CD4-positive, alpha-beta T cell (primary cell): ENCODE results near the gene GNAQ. TPM values are rescaled to one million over a fixed set of nuclear protein-coding genes. Genes with fewer than 3 reads are reported as not detected.

Source experiments
- ATAC-seq: fragments of 200-7000 bp; cut with Tn5 transposase; one replicate; pipeline ENCODE4 v1.10.0; 2022; ENCODE audit warnings: mild to moderate bottlenecking; ENCODE audit not compliant: poor library complexity
- CTCF ChIA-PET: fragments of 350-600 bp; sonication (Branson Sonifier 250); formaldehyde crosslinking; loops from one replicate; lab custom pipeline; 2021; ENCODE audit warnings: antibody characterized with exemption, inconsistent platforms; lab: Charles Lee
- POLR2A ChIA-PET: fragments of 350-600 bp; sonication (Branson Sonifier 250); formaldehyde crosslinking; loops from one replicate; lab custom pipeline; 2021; ENCODE audit warnings: antibody characterized with exemption, inconsistent platforms; lab: Charles Lee
- DNase-seq, 14 experiments: peaks; one replicate each; pipeline ENCODE4 v3.0.0-alpha.2; 2013 to 2020; ENCODE audit warnings: mixed read lengths in 2 of 14
- H3K27ac ChIP-seq, 2 donors: one replicate each; pipeline versions ENCODE4 v1.5.1 to v1.7.0; 2013; ENCODE audit warnings: low read length in 2 of 2, low read depth in 1 of 2, mild to moderate bottlenecking in 1 of 2
- H3K27me3 ChIP-seq, 2 experiments: 1 replicate in 1 of 2; 2 replicates in 1 of 2; pipeline versions ENCODE4 v1.6.1 to v1.7.0; 2013; ENCODE audit warnings: low read length in 2 of 2, control low read depth in 1 of 2, mild to moderate bottlenecking in 1 of 2, moderate library complexity in 1 of 2; ENCODE audit not compliant: insufficient read depth in 2 of 2, control insufficient read depth in 1 of 2
- H3K36me3 ChIP-seq: one replicate; pipeline ENCODE4 v1.6.1; 2013; ENCODE audit warnings: low read length, control low read depth; ENCODE audit not compliant: insufficient read depth
- H3K4me1 ChIP-seq: one replicate; pipeline ENCODE4 v1.6.1; 2013; ENCODE audit warnings: low read length, control low read depth; ENCODE audit not compliant: insufficient read depth
- H3K4me3 ChIP-seq: one replicate; pipeline ENCODE4 v1.5.1; 2013; ENCODE audit warnings: mild to moderate bottlenecking, low read length, moderate library complexity
- H3K9me3 ChIP-seq, 2 experiments: 1 replicate in 1 of 2; 2 replicates in 1 of 2; pipeline versions ENCODE4 v1.6.1 to v1.7.0; 2013; ENCODE audit warnings: low read length in 2 of 2, mild to moderate bottlenecking in 2 of 2, control low read depth in 1 of 2, moderate library complexity in 1 of 2; ENCODE audit not compliant: control insufficient read depth in 1 of 2, insufficient read depth in 1 of 2
- H3K27ac Mint-ChIP-seq: one replicate; pipeline ENCODE4 v1.8.0; 2020; ENCODE audit warnings: mixed read lengths
- H3K27me3 Mint-ChIP-seq: one replicate; pipeline ENCODE4 v1.8.0; 2021; ENCODE audit warnings: mixed read lengths
- H3K36me3 Mint-ChIP-seq: one replicate; pipeline ENCODE4 v1.8.0; 2021; ENCODE audit warnings: low read depth, mixed read lengths
- H3K4me1 Mint-ChIP-seq: one replicate; pipeline ENCODE4 v1.8.0; 2021; ENCODE audit warnings: low read depth, mixed read lengths
- H3K4me3 Mint-ChIP-seq: one replicate; pipeline ENCODE4 v1.8.0; 2020; ENCODE audit warnings: mild to moderate bottlenecking, mixed read lengths
- H3K9me3 Mint-ChIP-seq: one replicate; pipeline ENCODE4 v1.8.0; 2020; ENCODE audit warnings: mixed read lengths
- intact Hi-C, 2 experiments: fragments of 100-400 bp; cut with DNase I in 1 of 2; cut with micrococcal nuclease in 1 of 2; formaldehyde crosslinking; loops; one replicate each; pipeline versions ENCODE4 v1.15.1 to v1.9.0; 2023 to 2025; cut with DNase I, micrococcal nuclease
- total RNA-seq, 174 experiments: library from RNA in 2 of 174; stranded (reverse) in 2 of 174; gene quantifications; one replicate each; pipeline ENCODE4 v1.2.3 and lab custom pipeline; 2021 to 2026
- TF ChIP-seq, protein P1 (sequence below): fragments of 200-600 bp; IDR thresholded peaks from one replicate; pipeline ENCODE4 v1.8.0; 2022; ENCODE audit warnings: antibody characterized with exemption, mild to moderate bottlenecking

Gene GNAQ
- total RNA-seq, 2 experiments from 2014 or later = 55.5 to 55.9 TPM

DNA sequence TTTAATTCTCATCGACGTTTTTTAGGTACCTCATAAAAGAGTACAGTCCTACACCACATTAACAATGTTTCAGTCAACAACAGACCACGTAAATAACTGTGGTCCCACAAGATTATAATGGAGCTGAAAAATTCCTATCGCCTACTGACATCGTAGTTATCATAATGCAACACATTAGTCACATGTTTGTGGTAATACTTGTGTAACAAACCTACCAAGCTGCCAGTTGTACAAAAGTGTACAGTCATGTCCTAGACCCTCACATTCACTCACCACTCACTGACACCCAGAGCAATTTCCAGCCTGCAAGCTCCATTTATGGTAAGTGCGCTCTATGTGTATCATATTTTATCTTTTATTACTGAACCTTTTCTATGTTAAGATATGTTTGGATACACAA, 16.8 kb downstream of the GNAQ start:
- H3K27me3 Mint-ChIP-seq = no peaks in the 10 kb centered on the region
- Histone ChIP-seq H3K27ac (no peak overlapping the region), H3K27me3 (no peaks in the 10 kb centered on the region), H3K4me1 (peaks cover 11% of the 10 kb centered on the region), H3K9me3 (no peaks in the 10 kb centered on the region), H3K4me3 (no peak overlapping the region), H3K36me3 (no peaks in the 10 kb centered on the region)
- ChIA-PET POLR2A (interaction anchor here (0.9 kb wide), 1 partner anchor 18 kb away, joined by 3 read pairs; no protein-coding TSS in a partner anchor), CTCF (no interaction called here)
- TF ChIP-seq, protein P1, sequence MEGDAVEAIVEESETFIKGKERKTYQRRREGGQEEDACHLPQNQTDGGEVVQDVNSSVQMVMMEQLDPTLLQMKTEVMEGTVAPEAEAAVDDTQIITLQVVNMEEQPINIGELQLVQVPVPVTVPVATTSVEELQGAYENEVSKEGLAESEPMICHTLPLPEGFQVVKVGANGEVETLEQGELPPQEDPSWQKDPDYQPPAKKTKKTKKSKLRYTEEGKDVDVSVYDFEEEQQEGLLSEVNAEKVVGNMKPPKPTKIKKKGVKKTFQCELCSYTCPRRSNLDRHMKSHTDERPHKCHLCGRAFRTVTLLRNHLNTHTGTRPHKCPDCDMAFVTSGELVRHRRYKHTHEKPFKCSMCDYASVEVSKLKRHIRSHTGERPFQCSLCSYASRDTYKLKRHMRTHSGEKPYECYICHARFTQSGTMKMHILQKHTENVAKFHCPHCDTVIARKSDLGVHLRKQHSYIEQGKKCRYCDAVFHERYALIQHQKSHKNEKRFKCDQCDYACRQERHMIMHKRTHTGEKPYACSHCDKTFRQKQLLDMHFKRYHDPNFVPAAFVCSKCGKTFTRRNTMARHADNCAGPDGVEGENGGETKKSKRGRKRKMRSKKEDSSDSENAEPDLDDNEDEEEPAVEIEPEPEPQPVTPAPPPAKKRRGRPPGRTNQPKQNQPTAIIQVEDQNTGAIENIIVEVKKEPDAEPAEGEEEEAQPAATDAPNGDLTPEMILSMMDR = no peak
- no peaks in the 10 kb centered on the region for H3K9me3 Mint-ChIP-seq
- H3K36me3 Mint-ChIP-seq = peaks cover 9% of the 10 kb centered on the region
- peaks cover 67% of the 10 kb centered on the region for H3K4me1 Mint-ChIP-seq
- ATAC-seq = no peak
- no peak overlapping the region for H3K27ac Mint-ChIP-seq
- intact Hi-C loops = loop anchor here in 1 of 2 experiments (10.0 kb wide), 1 partner anchor 840 kb away; the partner anchor contains the start of gene VPS13A
- DNase-seq = no peak
- no peak overlapping the region for H3K4me3 Mint-ChIP-seq

DNA sequence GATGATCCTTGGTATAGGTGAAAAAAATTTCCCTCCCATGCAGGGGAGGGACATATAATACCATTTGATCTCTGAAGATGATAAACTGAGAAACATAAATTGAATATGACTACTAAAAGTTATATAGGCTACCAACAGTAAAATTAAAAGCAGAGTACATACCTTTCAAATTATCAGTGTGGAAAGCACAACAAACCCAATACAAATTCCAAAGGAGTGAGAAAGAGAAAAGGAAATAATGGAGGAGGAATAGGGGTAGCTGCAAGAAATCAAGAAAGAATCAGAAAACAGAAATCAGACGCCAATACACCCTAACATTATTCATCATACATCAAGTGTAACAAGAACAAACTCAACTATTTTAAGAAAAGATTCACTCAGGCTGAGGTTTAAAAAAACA, 17.7 kb downstream of the GNAQ start:
- TF ChIP-seq, protein P1 = no peak
- Histone ChIP-seq H3K27ac (no peak overlapping the region), H3K9me3 (no peaks in the 10 kb centered on the region), H3K4me3 (no peak overlapping the region), H3K4me1 (peaks cover 15% of the 10 kb centered on the region), H3K27me3 (no peaks in the 10 kb centered on the region), H3K36me3 (no peaks in the 10 kb centered on the region)
- intact Hi-C loops = loop anchor here (2.0 to 10.0 kb wide), 2 partner anchors 15 to 839 kb away; partner anchors contain the start of gene VPS13A (in 1 of the 2)
- Mint-ChIP-seq H3K36me3 (peaks cover 9% of the 10 kb centered on the region), H3K9me3 (no peaks in the 10 kb centered on the region), H3K27me3 (no peaks in the 10 kb centered on the region), H3K4me3 (no peak overlapping the region), H3K4me1 (peaks cover 71% of the 10 kb centered on the region), H3K27ac (no peak overlapping the region)
- ChIA-PET POLR2A (no interaction called here), CTCF (no interaction called here)
- ATAC-seq = no peak
- no peak for DNase-seq

DNA sequence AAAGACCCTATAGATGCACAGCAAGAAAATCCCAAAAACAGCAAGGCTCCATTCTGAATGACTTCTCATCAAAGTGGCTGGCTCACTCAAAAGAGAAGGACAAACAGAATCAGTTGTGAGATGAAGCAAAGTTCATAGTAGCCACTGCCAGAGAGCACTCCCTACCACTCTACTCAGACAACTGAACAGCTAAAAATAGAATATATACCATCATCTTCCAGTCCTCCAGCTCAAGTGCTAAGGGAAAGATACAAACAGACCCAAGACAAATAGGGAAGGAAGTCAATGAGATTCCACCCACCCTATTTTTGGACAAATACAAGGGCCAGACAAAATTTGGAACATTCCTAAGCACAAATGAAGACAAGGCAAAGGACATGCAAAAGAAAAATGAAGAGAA, 20.6 kb downstream of the GNAQ start:
- ChIA-PET POLR2A (interaction anchor here (0.6 to 1.3 kb wide), 3 partner anchors 14 to 22 kb away, joined by 3 to 5 read pairs (median 3); no protein-coding TSS in a partner anchor), CTCF (interaction anchor here (1.6 kb wide), 1 partner anchor 24 kb away, joined by 8 read pairs; no protein-coding TSS in a partner anchor)
- H3K27me3 Mint-ChIP-seq = no peaks in the 10 kb centered on the region
- H3K4me1 ChIP-seq = peaks cover 17% of the 10 kb centered on the region
- intact Hi-C loops = loop anchor here in 1 of 2 experiments (10.0 kb wide), 1 partner anchor 836 kb away; the partner anchor contains the start of gene VPS13A
- H3K4me1 Mint-ChIP-seq = peaks cover 75% of the 10 kb centered on the region
- H3K4me3 ChIP-seq = no peak overlapping the region
- peaks cover 17% of the 10 kb centered on the region for H3K36me3 Mint-ChIP-seq
- H3K9me3 ChIP-seq = no peaks in the 10 kb centered on the region
- H3K9me3 Mint-ChIP-seq = no peaks in the 10 kb centered on the region
- peak overlapping the region; percentile 49 for H3K4me3 Mint-ChIP-seq
- no peaks in the 10 kb centered on the region for H3K27me3 ChIP-seq
- peak overlapping the region in 1 of 2 donors; percentile 7 for H3K27ac ChIP-seq
- peak overlapping the region; percentile 56 for H3K27ac Mint-ChIP-seq
- ATAC-seq (no peak), DNase-seq (no peak)
- TF ChIP-seq, protein P1 = no peak
- H3K36me3 ChIP-seq = no peaks in the 10 kb centered on the region
